Lung (tissue), 12 donors: Measurements from ENCODE around the gene ZFAND3. TPM values are rescaled to one million over a fixed set of nuclear protein-coding genes. Genes with fewer than 3 reads are reported as not detected.

ENCODE experiments used
- ATAC-seq: fragments of 200-7000 bp; cut with Tn5 transposase; one replicate; pipeline ENCODE4 v1.9.1; 2020; ENCODE audit warnings: moderate number of reproducible peaks; ENCODE audit not compliant: insufficient read depth, low FRiP score
- DNase-seq, 3 donors: peaks; one replicate each; pipeline ENCODE4 v3.0.0-alpha.2; 2013 to 2017
- H3K27ac ChIP-seq, 2 donors: one replicate each; pipeline ENCODE4 v1.5.1; 2013; ENCODE audit warnings: mild to moderate bottlenecking in 2 of 2, moderate library complexity in 2 of 2, control low read depth in 1 of 2, inconsistent platforms in 1 of 2, low read depth in 1 of 2, low read length in 1 of 2
- H3K27me3 ChIP-seq, 3 donors: one replicate each; pipeline ENCODE4 v1.5.1; 2013; ENCODE audit warnings: low read length in 2 of 3; ENCODE audit not compliant: control insufficient read depth in 3 of 3, insufficient read depth in 3 of 3
- H3K36me3 ChIP-seq, 4 donors: one replicate each; pipeline ENCODE4 v1.5.1; 2013; ENCODE audit warnings: low read length in 4 of 4, mild to moderate bottlenecking in 1 of 4, moderate library complexity in 1 of 4; ENCODE audit not compliant: control insufficient read depth in 4 of 4, insufficient read depth in 4 of 4
- H3K4me1 ChIP-seq, 5 donors: one replicate each; pipeline ENCODE4 v1.5.1; 2013; ENCODE audit warnings: low read length in 5 of 5, mild to moderate bottlenecking in 2 of 5, moderate library complexity in 1 of 5; ENCODE audit not compliant: control insufficient read depth in 5 of 5, insufficient read depth in 5 of 5
- H3K4me3 ChIP-seq: one replicate; pipeline ENCODE4 v1.5.1; 2013; ENCODE audit warnings: mild to moderate bottlenecking, control low read depth, moderate library complexity
- H3K9ac ChIP-seq, 2 donors: one replicate each; pipeline ENCODE4 v1.5.1; 2013; ENCODE audit warnings: low read length in 2 of 2, control low read depth in 1 of 2; ENCODE audit not compliant: insufficient read depth in 1 of 2
- H3K9me3 ChIP-seq, 4 donors: one replicate each; pipeline ENCODE4 v1.5.1; 2013; ENCODE audit warnings: low read length in 3 of 4, mild to moderate bottlenecking in 1 of 4, moderate library complexity in 1 of 4; ENCODE audit not compliant: control insufficient read depth in 4 of 4, insufficient read depth in 3 of 4
- CTCF ChIP-seq: IDR thresholded peaks from 2 replicates; pipeline ENCODE4 v1.5.1; 2012; ENCODE audit warnings: mild to moderate bottlenecking; ENCODE audit errors: control extremely low read depth, extremely low read depth
- whole genome bisulfite sequencing, 2 donors: extraction: QIAGEN DNeasy Blood & Tissue Kit; methylation state at CpG; one replicate each; pipeline ENCODE4 v1.1.7; 2013; 5-methylcytosine and 5-hydroxymethylcytosine counted together
- polyA plus RNA-seq, 2 donors: library from polyadenylated mRNA; stranded (reverse); fragments of 200-250 nt; gene quantifications; one replicate each; pipeline ENCODE4 v1.2.1, GENCODE V29; 2013
- total RNA-seq, 2 donors: library from RNA; depleted of rRNA in 1 of 2; stranded (reverse); fragments of >200 nt in 1 of 2; gene quantifications; one replicate each; pipeline ENCODE4 v1.2.1, GENCODE V29; 2014 to 2021
- donor health status: control.
- donor health status: control.
- donor health status: Bipolar disorder and iron deficiency.
- donor health status: healthy.
- donor health status: DM: yes; HTN: yes; CAD: no.

The ZFAND3 gene
- total and polyA plus RNA-seq, 4 donors, result 27.6 to 63.6 (median 51.3) TPM

GRCh38 chr6:38063973-38064372, 244.4 kb downstream of the ZFAND3 start:
- Histone ChIP-seq H3K27ac (no peak overlapping the region), H3K9me3 (no peaks in the 10 kb centered on the region), H3K4me1 (peaks cover 0 to 14% (median under 1%) of the 10 kb centered on the region in 5 donors), H3K9ac (no peak overlapping the region), H3K27me3 (no peaks in the 10 kb centered on the region), H3K36me3 (peaks cover 11 to 22% (median 19%) of the 10 kb centered on the region in 4 donors), H3K4me3 (no peak overlapping the region)
- WGBS, 2 donors, result 97 to 98% methylated on average over 3 of the region's 3 CpGs
- DNase-seq (no peak), ATAC-seq (no peak)
- no peak for TF ChIP-seq CTCF

DNA sequence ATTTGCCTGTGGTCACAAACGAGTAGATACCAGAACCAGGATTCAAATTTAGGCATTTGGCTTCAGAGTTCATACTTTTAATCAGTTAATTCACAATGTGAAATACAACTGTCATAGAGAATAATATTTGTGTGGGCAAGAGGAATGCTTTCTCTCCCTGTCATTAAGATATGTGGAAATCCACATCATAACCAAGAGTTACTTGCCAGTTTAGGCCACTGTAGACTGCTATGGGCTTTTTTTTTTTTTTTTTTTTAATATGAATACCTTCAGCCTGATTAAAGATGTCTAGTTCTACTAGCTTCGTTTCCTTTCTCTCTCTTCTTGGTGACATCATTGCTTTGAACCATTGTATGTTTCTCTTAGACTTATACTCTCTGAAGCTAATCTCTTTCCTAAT, 244.9 kb downstream of the ZFAND3 start:
- WGBS, 2 donors, result 90 to 93% methylated on average over 2 of the region's 2 CpGs
- H3K9ac ChIP-seq, result no peak overlapping the region
- H3K27me3 ChIP-seq, result no peaks in the 10 kb centered on the region
- H3K27ac ChIP-seq, result no peak overlapping the region
- peaks cover 0 to 15% (median 3%) of the 10 kb centered on the region in 5 donors for H3K4me1 ChIP-seq
- H3K36me3 ChIP-seq, result peaks cover 11 to 22% (median 19%) of the 10 kb centered on the region in 4 donors
- DNase-seq (no peak), ATAC-seq (no peak)
- no peaks in the 10 kb centered on the region for H3K9me3 ChIP-seq
- TF ChIP-seq CTCF, result no peak
- H3K4me3 ChIP-seq, result no peak overlapping the region

DNA sequence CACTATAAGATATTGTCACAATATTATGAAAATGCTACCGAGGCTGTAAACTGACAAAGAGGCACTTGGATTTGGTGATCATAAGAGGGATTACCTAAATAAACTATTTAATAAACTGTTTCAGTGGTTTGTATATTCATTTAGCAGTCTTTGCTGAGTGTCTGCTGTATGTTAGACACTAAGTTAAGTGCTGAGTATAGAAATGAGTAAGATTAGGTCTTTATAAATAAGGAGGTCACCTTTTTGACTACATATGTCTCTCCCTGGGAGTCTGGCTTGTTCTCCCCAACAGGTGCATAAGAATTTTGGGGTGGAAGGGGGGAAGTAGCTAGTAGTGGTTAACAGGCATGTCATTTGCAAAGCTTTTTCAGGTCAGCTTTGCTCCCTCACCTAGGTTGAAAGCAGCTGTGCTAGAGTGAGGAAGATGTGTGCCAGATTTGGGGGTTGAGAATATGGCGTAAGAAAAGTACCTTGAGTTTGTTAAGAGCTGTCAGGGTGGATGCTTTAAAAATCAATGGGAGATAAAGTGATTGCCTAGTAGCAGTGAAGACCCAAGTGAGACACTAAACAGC, 246.3 kb downstream of the ZFAND3 start:
- no peaks in the 10 kb centered on the region for H3K9me3 ChIP-seq
- no peak overlapping the region for H3K4me3 ChIP-seq
- ATAC-seq (no peak), DNase-seq (no peak)
- H3K27ac ChIP-seq, result no peak overlapping the region
- H3K4me1 ChIP-seq, result peaks cover 0 to 18% (median 3%) of the 10 kb centered on the region in 5 donors
- WGBS, 2 donors, result 97 to 98% methylated on average over 2 of the region's 2 CpGs
- H3K27me3 ChIP-seq, result no peaks in the 10 kb centered on the region
- H3K9ac ChIP-seq, result no peak overlapping the region
- no peak for TF ChIP-seq CTCF
- H3K36me3 ChIP-seq, result peaks cover 11 to 22% (median 19%) of the 10 kb centered on the region in 4 donors
